Activated CD4-positive, alpha-beta T cell treated with anti-CD3 and anti-CD28 coated beads, Interleukin-2, amount 10 ng/mL, durations not matched to agents 24 days and 14 days (primary cell): Measurements from ENCODE around the gene ZNF827. TPM values are rescaled to one million over a fixed set of nuclear protein-coding genes. Genes with fewer than 3 reads are reported as not detected.

Experiments used
- DNase-seq: peaks from one replicate; pipeline ENCODE4 v3.0.0; 2022
- H3K27ac Mint-ChIP-seq: one replicate; pipeline ENCODE4 v1.8.0; 2022; ENCODE audit warnings: mild to moderate bottlenecking, mixed read lengths
- H3K27me3 Mint-ChIP-seq: one replicate; pipeline ENCODE4 v1.8.0; 2022; ENCODE audit warnings: mixed read lengths
- H3K36me3 Mint-ChIP-seq: one replicate; pipeline ENCODE4 v1.8.0; 2022; ENCODE audit warnings: low read depth, mild to moderate bottlenecking, mixed read lengths
- H3K4me1 Mint-ChIP-seq: one replicate; pipeline ENCODE4 v1.8.0; 2021; ENCODE audit warnings: mixed read lengths
- H3K4me3 Mint-ChIP-seq: one replicate; pipeline ENCODE4 v1.8.0; 2022; ENCODE audit warnings: mild to moderate bottlenecking, moderate library complexity, mixed read lengths
- H3K9me3 Mint-ChIP-seq: one replicate; pipeline ENCODE4 v1.8.0; 2021; ENCODE audit warnings: mixed read lengths
- intact Hi-C: fragments of 100-400 bp; cut with micrococcal nuclease; formaldehyde crosslinking; loops from one replicate; pipeline ENCODE4 v1.15.1; 2023
- total RNA-seq: library from RNA; stranded (reverse); gene quantifications from 2 replicates; pipeline ENCODE4 v1.2.3, GENCODE V29; 2022

ZNF827 gene
- total RNA-seq, 1 donor from 2014 or later = 59.4 TPM

- H3K4me1 Mint-ChIP-seq = peaks cover 7% of the 10 kb centered on the region
- intact Hi-C loops = no loop called here
- H3K9me3 Mint-ChIP-seq = peaks cover 5% of the 10 kb centered on the region
- H3K4me3 Mint-ChIP-seq = no peak overlapping the region
- H3K27ac Mint-ChIP-seq = no peak overlapping the region
- no peaks in the 10 kb centered on the region for H3K27me3 Mint-ChIP-seq
- H3K36me3 Mint-ChIP-seq = peaks cover 44% of the 10 kb centered on the region
- DNase-seq = no peak
Observed at GRCh38 chr4:145796346-145796745, 142.3 kb downstream of the ZNF827 start.

GRCh38 chr4:145795521-145795920 is 143.1 kb downstream of the ZNF827 start:
- DNase-seq = no peak
- intact Hi-C loops = no loop called here
- peaks cover 9% of the 10 kb centered on the region for H3K4me1 Mint-ChIP-seq
- H3K36me3 Mint-ChIP-seq = peaks cover 48% of the 10 kb centered on the region
- peaks cover 8% of the 10 kb centered on the region for H3K9me3 Mint-ChIP-seq
- no peak overlapping the region for H3K27ac Mint-ChIP-seq
- H3K4me3 Mint-ChIP-seq = no peak overlapping the region
- no peaks in the 10 kb centered on the region for H3K27me3 Mint-ChIP-seq

GRCh38 chr4:145792429-145792828 is 146.2 kb downstream of the ZNF827 start:
- intact Hi-C loops = no loop called here
- DNase-seq = no peak

DNA sequence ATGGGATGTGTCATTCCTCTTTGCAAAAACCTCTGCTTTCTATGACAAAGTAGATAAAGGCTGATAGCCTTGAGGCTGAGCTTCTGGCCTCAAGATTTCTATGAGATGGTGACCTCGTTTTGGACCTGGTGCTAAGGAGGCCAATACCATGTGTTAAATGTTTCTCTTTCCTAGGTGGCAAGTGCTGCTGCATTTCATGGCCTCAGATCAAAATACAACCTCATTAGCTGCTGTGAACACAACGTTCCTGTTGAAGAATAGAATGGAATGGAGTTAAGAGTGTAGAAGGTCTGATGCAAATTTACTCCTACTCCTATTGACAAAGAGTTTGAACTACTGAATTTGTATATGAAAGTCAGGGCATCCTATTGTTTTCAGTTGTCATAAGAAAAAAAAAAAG is 146.6 kb downstream of the ZNF827 start:
- H3K4me1 Mint-ChIP-seq = peaks cover 5% of the 10 kb centered on the region
- no peak for DNase-seq
- intact Hi-C loops = no loop called here

More at GRCh38 chr4:145792429-145792828, 146.2 kb downstream of the ZNF827 start:
- no peak overlapping the region for H3K27ac Mint-ChIP-seq
- peaks cover 40% of the 10 kb centered on the region for H3K36me3 Mint-ChIP-seq
- no peaks in the 10 kb centered on the region for H3K27me3 Mint-ChIP-seq
- H3K4me3 Mint-ChIP-seq = no peak overlapping the region
- peaks cover 7% of the 10 kb centered on the region for H3K9me3 Mint-ChIP-seq
- H3K4me1 Mint-ChIP-seq = peaks cover 5% of the 10 kb centered on the region

GRCh38 chr4:145788755-145789154 is 149.9 kb downstream of the ZNF827 start:
- H3K27me3 Mint-ChIP-seq = no peaks in the 10 kb centered on the region
- intact Hi-C loops = no loop called here
- H3K4me3 Mint-ChIP-seq = no peak overlapping the region
- H3K4me1 Mint-ChIP-seq = peaks cover 33% of the 10 kb centered on the region
- no peak for DNase-seq
- peaks cover 52% of the 10 kb centered on the region for H3K36me3 Mint-ChIP-seq
- H3K9me3 Mint-ChIP-seq = peaks cover 29% of the 10 kb centered on the region
- no peak overlapping the region for H3K27ac Mint-ChIP-seq

More for the DNA sequence above, 146.6 kb downstream of the ZNF827 start:
- Mint-ChIP-seq H3K27ac (no peak overlapping the region), H3K4me3 (no peak overlapping the region), H3K36me3 (peaks cover 38% of the 10 kb centered on the region), H3K27me3 (no peaks in the 10 kb centered on the region), H3K9me3 (peaks cover 7% of the 10 kb centered on the region)

GRCh38 chr4:145786830-145787229 is 151.8 kb downstream of the ZNF827 start:
- peak overlapping the region; percentile 16 for H3K27ac Mint-ChIP-seq
- H3K4me3 Mint-ChIP-seq = no peak overlapping the region
- peaks cover 36% of the 10 kb centered on the region for H3K4me1 Mint-ChIP-seq
- H3K9me3 Mint-ChIP-seq = peaks cover 39% of the 10 kb centered on the region
- no peak for DNase-seq
- intact Hi-C loops = no loop called here
- H3K27me3 Mint-ChIP-seq = no peaks in the 10 kb centered on the region
- H3K36me3 Mint-ChIP-seq = peaks cover 63% of the 10 kb centered on the region

DNA sequence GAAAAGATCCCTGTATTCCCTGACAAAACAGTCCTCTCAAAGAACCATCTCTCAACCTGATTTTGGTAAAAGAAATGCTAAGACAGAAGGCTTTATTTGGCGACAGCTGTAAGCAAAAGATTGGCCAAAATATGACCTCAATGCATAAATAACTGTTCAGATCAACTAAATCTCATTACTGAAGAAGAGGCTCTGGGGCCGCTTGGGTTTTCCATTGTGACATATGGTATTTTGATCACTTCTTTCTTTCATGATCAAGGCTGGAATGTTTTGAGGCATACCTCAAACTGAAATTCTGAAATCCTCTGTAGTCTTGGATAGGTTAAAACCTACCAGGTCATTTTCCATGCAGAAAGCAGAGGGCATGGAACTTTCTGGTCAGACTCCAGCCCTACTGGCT is 152.4 kb downstream of the ZNF827 start:
- Mint-ChIP-seq H3K9me3 (peaks cover 39% of the 10 kb centered on the region), H3K27me3 (no peaks in the 10 kb centered on the region), H3K36me3 (peaks cover 69% of the 10 kb centered on the region), H3K4me1 (peaks cover 40% of the 10 kb centered on the region), H3K27ac (peak overlapping the region; percentile 85), H3K4me3 (no peak overlapping the region)
- intact Hi-C loops = no loop called here
- no peak for DNase-seq

- intact Hi-C loops = loop anchor here (2.0 kb wide), 1 partner anchor 153 kb away; the partner anchor contains the start of gene ZNF827
- Mint-ChIP-seq H3K27ac (peak overlapping the region; percentile 98), H3K4me1 (peaks cover 39% of the 10 kb centered on the region), H3K27me3 (no peaks in the 10 kb centered on the region), H3K4me3 (no peak overlapping the region), H3K9me3 (peaks cover 35% of the 10 kb centered on the region), H3K36me3 (peaks cover 68% of the 10 kb centered on the region)
- no peak for DNase-seq
Observed at GRCh38 chr4:145785391-145786008, 153.1 kb downstream of the ZNF827 start.

DNA sequence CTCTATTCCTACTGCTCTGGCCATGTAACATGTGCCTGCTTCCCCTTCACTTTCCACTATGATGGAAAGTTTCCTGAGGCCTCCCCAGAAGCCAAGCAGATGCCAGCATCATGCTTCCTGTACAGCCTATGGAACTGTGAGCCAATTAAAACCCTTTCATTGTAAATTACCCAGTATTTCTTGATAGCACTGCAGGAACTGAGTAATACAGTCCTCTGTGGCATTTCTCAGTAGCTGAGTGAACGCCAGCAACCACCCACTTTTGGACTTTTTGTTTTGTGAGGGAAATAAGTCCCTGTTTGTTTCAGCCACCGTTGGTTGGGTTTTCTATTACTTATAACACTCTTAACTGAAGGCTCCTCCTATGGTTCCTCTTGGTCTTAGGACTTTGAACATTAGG is 154.6 kb downstream of the ZNF827 start:
- no peak for DNase-seq
- H3K27me3 Mint-ChIP-seq = no peaks in the 10 kb centered on the region
- H3K4me1 Mint-ChIP-seq = peaks cover 39% of the 10 kb centered on the region
- intact Hi-C loops = loop anchor here (1.0 to 2.0 kb wide), 4 partner anchors 24 to 155 kb away; partner anchors contain the start of gene ZNF827
- H3K36me3 Mint-ChIP-seq = peaks cover 78% of the 10 kb centered on the region
- peak overlapping the region; percentile 98 for H3K27ac Mint-ChIP-seq
- H3K4me3 Mint-ChIP-seq = peak overlapping the region; percentile 24
- H3K9me3 Mint-ChIP-seq = peaks cover 35% of the 10 kb centered on the region

DNA sequence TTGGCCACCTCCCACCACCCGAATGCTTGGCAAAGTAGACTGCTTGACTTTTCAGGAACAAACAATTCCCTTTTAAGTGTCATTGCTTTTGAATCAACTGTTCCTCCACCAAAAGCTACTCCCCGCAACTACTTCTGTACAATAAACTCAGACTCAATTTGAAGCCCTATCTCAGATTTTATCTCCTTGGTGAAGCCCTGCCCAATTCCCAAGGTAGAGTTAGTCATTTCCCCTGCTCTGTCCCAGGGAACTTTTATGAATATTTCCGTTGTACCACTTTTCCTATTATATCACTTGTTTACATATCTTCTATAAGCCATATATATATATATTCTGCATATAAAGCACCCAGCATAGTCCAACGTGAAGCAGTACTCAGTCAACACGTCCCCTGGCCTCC is 155.9 kb downstream of the ZNF827 start:
- intact Hi-C loops = no loop called here
- Mint-ChIP-seq H3K27ac (peak overlapping the region; percentile 65), H3K4me3 (no peak overlapping the region), H3K9me3 (peaks cover 38% of the 10 kb centered on the region), H3K36me3 (peaks cover 81% of the 10 kb centered on the region), H3K27me3 (no peaks in the 10 kb centered on the region), H3K4me1 (peaks cover 39% of the 10 kb centered on the region)
- no peak for DNase-seq

DNA sequence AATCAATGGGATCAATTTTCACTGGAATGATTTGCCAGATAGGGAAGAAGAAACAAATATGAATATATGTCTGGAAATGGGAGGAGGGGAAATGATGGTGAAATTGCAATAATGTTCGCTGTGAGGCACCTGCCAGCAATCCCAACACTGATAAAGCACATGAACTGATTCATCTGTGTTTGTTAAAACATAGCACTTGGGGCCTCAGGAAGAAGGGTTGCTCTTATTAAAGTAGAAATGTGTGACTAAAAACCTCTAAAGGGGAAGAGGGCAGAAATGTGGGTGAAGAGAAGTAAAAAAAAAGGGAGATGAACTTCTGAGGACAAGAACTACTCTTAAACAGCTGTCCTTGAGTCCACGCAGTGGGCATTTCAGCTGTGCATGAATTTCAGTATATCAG is 157.3 kb downstream of the ZNF827 start:
- Mint-ChIP-seq H3K27ac (peak overlapping the region; percentile 67), H3K4me3 (no peak overlapping the region), H3K36me3 (peaks cover 77% of the 10 kb centered on the region), H3K9me3 (peaks cover 31% of the 10 kb centered on the region), H3K27me3 (no peaks in the 10 kb centered on the region), H3K4me1 (peaks cover 36% of the 10 kb centered on the region)
- intact Hi-C loops = no loop called here
- DNase-seq = no peak

GRCh38 chr4:145779319-145779801 is 159.3 kb downstream of the ZNF827 start:
- Mint-ChIP-seq H3K27me3 (no peaks in the 10 kb centered on the region), H3K9me3 (peaks cover 17% of the 10 kb centered on the region), H3K4me3 (no peak overlapping the region), H3K36me3 (peaks cover 71% of the 10 kb centered on the region), H3K4me1 (peaks cover 19% of the 10 kb centered on the region), H3K27ac (no peak overlapping the region)
- no peak for DNase-seq
- intact Hi-C loops = no loop called here

- H3K4me1 Mint-ChIP-seq = peaks cover 11% of the 10 kb centered on the region
- peaks cover 64% of the 10 kb centered on the region for H3K36me3 Mint-ChIP-seq
- H3K9me3 Mint-ChIP-seq = peaks cover 4% of the 10 kb centered on the region
Observed at GRCh38 chr4:145776208-145776607, 162.4 kb downstream of the ZNF827 start.

GRCh38 chr4:145775406-145775805 is 163.2 kb downstream of the ZNF827 start:
- Mint-ChIP-seq H3K4me3 (no peak overlapping the region), H3K4me1 (peaks cover 10% of the 10 kb centered on the region), H3K9me3 (peaks cover 4% of the 10 kb centered on the region), H3K27me3 (no peaks in the 10 kb centered on the region), H3K36me3 (peaks cover 63% of the 10 kb centered on the region), H3K27ac (no peak overlapping the region)
- no peak for DNase-seq
- intact Hi-C loops = no loop called here

More at GRCh38 chr4:145776208-145776607, 162.4 kb downstream of the ZNF827 start:
- DNase-seq = no peak
- intact Hi-C loops = no loop called here
- H3K27ac Mint-ChIP-seq = no peak overlapping the region
- no peak overlapping the region for H3K4me3 Mint-ChIP-seq
- H3K27me3 Mint-ChIP-seq = no peaks in the 10 kb centered on the region
